A673 (cell line): Measurements from ENCODE around the gene FAM118A. TPM values are rescaled to one million over a fixed set of nuclear protein-coding genes. Genes with fewer than 3 reads are reported as not detected.
"Not testable (repeated sequence)": the region's sequence is repeated elsewhere in the genome, so short reads cannot be mapped to it uniquely, and the experiment has no call there.

ENCODE experiments used
- Bru-seq: library from RNA; stranded (reverse); fragments of 400-500 nt; gene quantifications from one replicate; lab custom pipeline; 2021; lab: Mats Ljungman, UMichigan
- BruChase-seq, 2 experiments: library from RNA; stranded (reverse); fragments of 400-500 nt; gene quantifications; one replicate each; lab custom pipeline; 2021; lab: Mats Ljungman, UMichigan
- BruUV-seq: library from RNA; stranded (reverse); fragments of 400-500 nt; replicated peaks from 2 replicates; lab custom pipeline; 2021; lab: Mats Ljungman, UMichigan
- CTCF ChIA-PET: fragments of 300-600 bp; sonication (Branson Sonifier 250); formaldehyde crosslinking; loops from one replicate; lab custom pipeline; 2022; ENCODE audit warnings: antibody characterized with exemption; lab: Charles Lee
- POLR2A ChIA-PET: fragments of 300-600 bp; sonication (Branson Sonifier 250); formaldehyde crosslinking; loops from one replicate; lab custom pipeline; 2022; ENCODE audit warnings: antibody characterized with exemption; ENCODE audit not compliant: low non-redundant PET; lab: Charles Lee
- DNase-seq: peaks from one replicate; pipeline ENCODE4 v3.0.0-alpha.2; 2015; ENCODE audit warnings: low spot score
- H3K27ac ChIP-seq: fragments of 200-600 bp; sonication (generic); 2 replicates; pipeline ENCODE4 v1.5.1; 2016; ENCODE audit warnings: mixed run types, low read depth, mild to moderate bottlenecking, mixed read lengths, antibody characterized with exemption, low read length; ENCODE audit not compliant: poor library complexity, severe bottlenecking
- H3K27me3 ChIP-seq: fragments of 200-600 bp; sonication (generic); replicated peaks from 2 replicates; pipeline ENCODE4 v1.6.1; 2017; ENCODE audit warnings: mixed run types, low read depth, mild to moderate bottlenecking, mixed read lengths, antibody characterized with exemption, low read length; ENCODE audit not compliant: insufficient read depth, poor library complexity
- H3K36me3 ChIP-seq: fragments of 200-600 bp; sonication (generic); 2 replicates; pipeline ENCODE4 v1.6.1; 2016; ENCODE audit warnings: mixed run types, mild to moderate bottlenecking, mixed read lengths, antibody characterized with exemption, low read length; ENCODE audit not compliant: insufficient read depth, poor library complexity, severe bottlenecking
- H3K4me1 ChIP-seq: fragments of 200-600 bp; sonication (generic); 2 replicates; pipeline ENCODE4 v1.6.1; 2017; ENCODE audit warnings: mixed run types, mild to moderate bottlenecking, mixed read lengths, antibody characterized with exemption, low read length; ENCODE audit not compliant: insufficient read depth, poor library complexity, severe bottlenecking
- H3K4me3 ChIP-seq: fragments of 200-600 bp; sonication (generic); 2 replicates; pipeline ENCODE4 v1.5.1; 2016; ENCODE audit warnings: low read depth, mixed run types, mild to moderate bottlenecking, mixed read lengths, low read length; ENCODE audit not compliant: poor library complexity, severe bottlenecking
- H3K9me3 ChIP-seq: fragments of 200-600 bp; sonication (generic); 2 replicates; pipeline ENCODE4 v1.6.1; 2016; ENCODE audit warnings: mixed run types, low read depth, mild to moderate bottlenecking, mixed read lengths, antibody characterized with exemption, low read length; ENCODE audit not compliant: poor library complexity, severe bottlenecking
- CTCF ChIP-seq: fragments of 300-800, 200-600 bp; sonication (generic); conservative IDR thresholded peaks from 2 replicates; pipeline ENCODE4 v1.5.1; 2017; ENCODE audit warnings: low read depth, mild to moderate bottlenecking, antibody characterized with exemption, low read length, moderate library complexity, mixed read lengths
- EZH2 ChIP-seq: fragments of 200-600 bp; sonication (generic); IDR thresholded peaks from 2 replicates; pipeline ENCODE4 v1.6.1; 2017; ENCODE audit warnings: borderline replicate concordance, low read depth, mild to moderate bottlenecking, mixed read lengths, antibody characterized with exemption, low read length; ENCODE audit not compliant: poor library complexity, severe bottlenecking
- intact Hi-C: fragments of 100-400 bp; cut with micrococcal nuclease; formaldehyde crosslinking; loops from one replicate; pipeline ENCODE4 v1.10.0; 2022; ENCODE audit not compliant: unreplicated experiment
- long read RNA-seq: library from polyadenylated mRNA; stranded (forward); transcript quantifications from one replicate; pipeline ENCODE4 v2.0.0, GENCODE V29; 2022
- total RNA-seq: library from RNA; stranded (reverse); gene quantifications from 2 replicates; pipeline ENCODE4 v1.2.3, GENCODE V29; 2021

Gene FAM118A
- 54.0 and 58.3 TPM in 2 replicates for total RNA-seq
- percentile 70 among the genes with signal in this experiment for Bru-seq, nascent RNA
- percentile 77 among the genes with signal in this experiment for BruChase-seq, experiment 1, labeled RNA remaining after a 2-hour chase
- percentile 77 among the genes with signal in this experiment for BruChase-seq, experiment 2, labeled RNA remaining after a 6-hour chase
- long read RNA-seq, partial matches to known transcripts = 7 of 40 reads
- long read RNA-seq, other reads (novel, unspliced or antisense) = 33 of 40 reads

DNA sequence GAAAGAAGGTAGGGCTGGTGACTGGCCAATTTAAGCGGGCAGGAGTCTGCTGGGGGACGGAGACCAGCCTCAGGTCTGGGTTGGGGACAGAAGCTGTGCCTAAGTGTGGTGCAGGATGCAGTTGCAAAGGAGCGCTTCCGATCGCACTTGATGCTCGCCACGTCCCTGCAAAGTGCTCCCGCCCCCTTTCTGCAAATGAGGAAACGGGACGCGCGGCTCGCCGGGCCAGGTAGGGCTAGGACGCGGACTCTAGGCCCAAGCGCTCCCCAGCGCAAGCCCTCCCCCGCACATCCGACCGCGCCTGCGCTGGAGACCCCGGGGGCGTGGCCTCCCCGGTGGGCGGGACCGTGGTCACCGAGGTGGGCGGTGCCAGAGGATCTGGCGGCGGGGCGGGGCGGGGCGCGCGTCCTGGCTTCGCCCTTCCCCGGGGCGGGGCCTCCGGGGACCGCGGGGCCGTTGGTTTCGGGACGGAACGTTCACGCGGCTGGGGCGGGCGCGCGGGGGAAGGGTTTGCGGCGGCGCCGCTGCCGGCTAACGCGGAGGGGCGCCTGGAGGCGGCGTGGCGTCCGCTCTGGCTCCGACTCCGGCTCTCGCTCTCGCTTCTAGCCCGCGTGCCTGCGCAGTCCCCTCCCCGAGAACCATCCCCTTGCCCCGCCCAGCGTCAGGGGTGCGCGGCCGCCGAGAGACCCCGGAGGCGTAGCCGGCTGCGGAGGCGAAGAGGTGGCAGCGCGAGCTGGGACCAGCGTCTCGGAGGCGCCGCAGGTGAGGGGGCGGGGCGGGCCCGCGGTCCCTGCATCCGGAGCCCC is at the start of gene FAM118A:
FAM118A (plus strand) TSS at position 513 of the 806 bp plus-strand sequence. CDS start 12,446 bp downstream, outside the sequence.
- DNase-seq = peak; percentile 93
- H3K27me3 ChIP-seq = no peaks in the 10 kb centered on the region
- H3K9me3 ChIP-seq = no peaks in the 10 kb centered on the region
- ChIA-PET POLR2A (no interaction called here), CTCF (no interaction called here)
- intact Hi-C loops = no loop called here
- H3K4me3 ChIP-seq = peak within 1 kb of the TSS; percentile 99
- peak within 1 kb of the TSS; percentile 89 for H3K27ac ChIP-seq
- H3K36me3 ChIP-seq = no peaks in the 10 kb centered on the region
- no TSS peak for BruUV-seq
- H3K4me1 ChIP-seq = peaks cover 16% of the 10 kb centered on the region
- no peak for TF ChIP-seq EZH2
- TF ChIP-seq CTCF = no peak

GRCh38 chr22:45260395-45260759 is 49.4 kb upstream of the FAM118A start:
- H3K27ac ChIP-seq, H3K9me3 ChIP-seq, H3K4me3 ChIP-seq, BruUV-seq, H3K27me3 ChIP-seq, H3K4me1 ChIP-seq, DNase-seq, H3K36me3 ChIP-seq, CTCF ChIA-PET, intact Hi-C loops, POLR2A ChIA-PET: not testable (repeated sequence)

GRCh38 chr22:45261407-45262088 is 48.2 kb upstream of the FAM118A start:
- no TSS peak for BruUV-seq

More at GRCh38 chr22:45261407-45262088, 48.2 kb upstream of the FAM118A start:
- ChIA-PET CTCF (no interaction called here), POLR2A (no interaction called here)
- no peaks in the 10 kb centered on the region for H3K4me1 ChIP-seq
- no peak for DNase-seq
- no peaks in the 10 kb centered on the region for H3K27me3 ChIP-seq
- no peaks in the 10 kb centered on the region for H3K9me3 ChIP-seq
- H3K4me3 ChIP-seq = no peak overlapping the region
- no peak for TF ChIP-seq EZH2
- no peak for TF ChIP-seq CTCF
- H3K27ac ChIP-seq = no peak overlapping the region
- intact Hi-C loops = no loop called here
- no peaks in the 10 kb centered on the region for H3K36me3 ChIP-seq
